Endothelial cell of umbilical vein (primary cell): Measurements from ENCODE around the gene PLPP2. TPM values are rescaled to one million over a fixed set of nuclear protein-coding genes. Genes with fewer than 3 reads are reported as not detected.
A peak's percentile ranks its signal among the peaks of the same experiment; 100 is the strongest.

Source experiments
- BruUV-seq: library from RNA; stranded (reverse); fragments of 400-500 nt; replicated peaks from 2 replicates; lab custom pipeline; 2021; lab: Mats Ljungman, UMichigan
- CTCF ChIA-PET: fragments of 300-600, 350-600 bp; sonication (Branson Sonifier 250); formaldehyde crosslinking; loops from one replicate; lab custom pipeline; 2021; ENCODE audit warnings: antibody characterized with exemption, inconsistent platforms; lab: Charles Lee
- POLR2A ChIA-PET: fragments of 300-600, 350-600 bp; sonication (Branson Sonifier 250); formaldehyde crosslinking; loops from one replicate; lab custom pipeline; 2021; ENCODE audit warnings: antibody characterized with exemption, inconsistent platforms; lab: Charles Lee
- DNase-seq: peaks from one replicate; pipeline ENCODE4 v3.0.0-alpha.2; 2011; ENCODE audit warnings: low read depth, low spot score
- FAIRE-seq: peaks from 2 replicates; lab custom pipeline; 2011; peaks lifted over from hg19 to GRCh38; lab: Jason Lieb, UNC
- H2AFZ ChIP-seq: 2 replicates; pipeline ENCODE4 v1.6.0; 2012; ENCODE audit warnings: low read depth, low read length, control low read depth, inconsistent platforms
- H3K27ac ChIP-seq: 2 replicates; pipeline ENCODE4 v1.5.1; 2011; ENCODE audit warnings: low read depth, mild to moderate bottlenecking, control low read depth, low read length, moderate library complexity; ENCODE audit not compliant: insufficient read depth
- H3K27me3 ChIP-seq, 2 experiments: 2 replicates each; pipeline versions ENCODE4 v1.6.0 to v1.6.1; 2011; ENCODE audit warnings: low read length in 2 of 2, mixed read lengths in 1 of 2; ENCODE audit not compliant: control insufficient read depth in 2 of 2, insufficient read depth in 2 of 2
- H3K36me3 ChIP-seq, 2 experiments: 2 replicates in 1 of 2; 3 replicates in 1 of 2; pipeline ENCODE4 v1.5.1; 2011; ENCODE audit warnings: low read length in 2 of 2, mild to moderate bottlenecking in 1 of 2, moderate library complexity in 1 of 2; ENCODE audit not compliant: control insufficient read depth in 2 of 2, insufficient read depth in 2 of 2; ENCODE audit errors: extremely low read depth in 1 of 2
- H3K4me1 ChIP-seq: 3 replicates; pipeline ENCODE4 v1.5.1; 2011; ENCODE audit warnings: mild to moderate bottlenecking, low read length; ENCODE audit not compliant: control insufficient read depth, insufficient read depth; ENCODE audit errors: extremely low read depth
- H3K4me2 ChIP-seq: 2 replicates; pipeline ENCODE4 v1.6.1; 2011; ENCODE audit warnings: low read length, control low read depth, mixed read lengths; ENCODE audit not compliant: insufficient read depth
- H3K4me3 ChIP-seq, 3 experiments: fragments of 200-600 bp in 1 of 3; sonication (generic), shearing (Covaris generic) in 1 of 3; replicated peaks in 1 of 3; 2 replicates each; pipeline ENCODE4 v1.5.1; 2011 to 2016; ENCODE audit warnings: control low read depth in 3 of 3, low read length in 3 of 3, mild to moderate bottlenecking in 2 of 3, inconsistent platforms in 1 of 3, low read depth in 1 of 3, moderate library complexity in 1 of 3; ENCODE audit not compliant: insufficient read depth in 1 of 3
- H3K79me2 ChIP-seq: 2 replicates; pipeline ENCODE4 v1.6.0; 2012; ENCODE audit warnings: low read length, inconsistent platforms; ENCODE audit not compliant: control insufficient read depth, insufficient read depth
- H3K9ac ChIP-seq: replicated peaks from 2 replicates; pipeline ENCODE3; 2011; ENCODE audit warnings: low read length, control low read depth; ENCODE audit not compliant: insufficient read depth; ENCODE audit errors: extremely low read depth
- H3K9me1 ChIP-seq: replicated peaks from 3 replicates; pipeline ENCODE4 v1.6.0; 2011; ENCODE audit warnings: mild to moderate bottlenecking, low read length; ENCODE audit not compliant: control insufficient read depth, insufficient read depth; ENCODE audit errors: extremely low read depth
- H3K9me3 ChIP-seq: replicated peaks from 2 replicates; pipeline ENCODE4 v1.5.1; 2012; ENCODE audit warnings: low read length, inconsistent platforms; ENCODE audit not compliant: control insufficient read depth, insufficient read depth
- H4K20me1 ChIP-seq: replicated peaks from 2 replicates; pipeline ENCODE3; 2011; ENCODE audit warnings: mild to moderate bottlenecking, low read length; ENCODE audit not compliant: control insufficient read depth, insufficient read depth; ENCODE audit errors: extremely low read depth
- EZH2 ChIP-seq: IDR thresholded peaks from 2 replicates; pipeline ENCODE4 v1.6.1; 2012; ENCODE audit warnings: borderline replicate concordance, low read depth, mild to moderate bottlenecking, moderate library complexity, low read length, inconsistent platforms; ENCODE audit not compliant: severe bottlenecking
- FOS ChIP-seq: IDR thresholded peaks from 2 replicates; pipeline ENCODE4 v1.6.1; 2011; ENCODE audit warnings: mild to moderate bottlenecking, low read length, moderate library complexity, borderline replicate concordance; ENCODE audit not compliant: insufficient read depth
- dilution Hi-C: fragments of 300-500 bp; cut with MboI; formaldehyde crosslinking; loops from one replicate; pipeline ENCODE4 v1.15.0; 2019; ENCODE audit warnings: low sequenced_read_pairs; ENCODE audit not compliant: extremely low pct_ligation_motif_present
- intact Hi-C: fragments of 100-400 bp; cut with micrococcal nuclease; formaldehyde crosslinking; loops from one replicate; pipeline ENCODE4 v1.10.0; 2022
- polyA plus RNA-seq, 4 experiments: library from polyadenylated mRNA; depleted of rRNA in 3 of 4; stranded (reverse) in 3 of 4; unstranded in 1 of 4; fragments of >200 nt; gene quantifications; 2 replicates each; pipeline versions ENCODE4 v1.2.1 to v1.2.3, GENCODE V29; 2011 to 2012; ENCODE audit warnings: missing spikeins in 1 of 4
- total RNA-seq: library from RNA; stranded (reverse); gene quantifications from 2 replicates; pipeline ENCODE4 v1.2.3, GENCODE V29; 2021
- TF ChIP-seq, protein P1 (sequence below), 2 donors: IDR thresholded peaks; 1 replicate in 1 of 2; 2 replicates in 1 of 2; pipeline ENCODE4 v1.5.1; 2011; ENCODE audit warnings: low read length in 2 of 2, mild to moderate bottlenecking in 2 of 2, moderate library complexity in 2 of 2, control low read depth in 1 of 2, inconsistent platforms in 1 of 2, low read depth in 1 of 2; ENCODE audit not compliant: insufficient read depth in 1 of 2; ENCODE audit errors: extremely low read depth in 1 of 2

PLPP2 gene
- total and polyA plus RNA-seq, 2 donors (not counting 3 experiments of a cell fraction or from before 2014, with no cell fraction given) = 27.9 to 34.3 TPM

DNA sequence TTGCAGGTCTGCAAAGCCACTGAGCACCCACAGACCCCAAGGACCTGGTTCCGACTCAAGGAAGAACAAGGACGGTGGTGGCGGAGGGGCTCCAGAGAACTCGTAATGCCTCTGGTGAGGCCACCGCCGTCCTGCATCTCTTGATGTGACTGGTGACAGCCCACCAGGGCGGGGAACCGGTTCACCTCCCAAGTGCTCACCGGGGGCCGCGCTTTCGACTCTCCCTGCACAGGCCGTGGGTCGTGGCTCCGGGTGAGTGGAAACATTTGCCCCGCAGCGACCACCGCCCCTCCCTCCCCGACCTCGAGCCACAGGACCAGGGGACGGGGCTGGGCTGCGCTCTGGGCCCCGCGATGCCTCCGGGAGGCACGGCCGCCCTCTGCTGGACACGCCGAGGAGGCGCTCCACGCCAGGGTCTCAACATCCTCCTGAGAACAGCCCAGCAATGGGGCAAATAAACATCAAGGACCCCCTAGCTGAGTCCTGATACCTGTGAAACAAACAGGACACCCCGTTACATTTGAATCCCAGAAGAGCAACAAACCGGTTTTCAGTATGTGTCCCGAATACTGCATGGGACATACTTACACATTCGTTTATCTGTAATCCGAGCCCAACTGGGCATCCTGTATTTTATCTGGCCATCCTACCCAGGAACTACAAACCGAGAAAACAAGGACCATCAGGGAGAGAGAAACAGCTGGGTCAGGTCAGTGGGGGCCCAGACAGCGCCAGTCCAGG lies 3.9 kb upstream of the PLPP2 start:
- Histone ChIP-seq H3K36me3 (no peaks in the 10 kb centered on the region), H4K20me1 (no peaks in the 10 kb centered on the region), H3K9me1 (no peaks in the 10 kb centered on the region), H2AFZ (no peak overlapping the region), H3K9me3 (no peaks in the 10 kb centered on the region), H3K27me3 (peaks cover 16 to 28% of the 10 kb centered on the region in 2 experiments), H3K4me1 (peaks cover 11% of the 10 kb centered on the region), H3K4me2 (no peak overlapping the region), H3K27ac (no peak overlapping the region), H3K4me3 (no peak overlapping the region), H3K9ac (no peak overlapping the region), H3K79me2 (no peaks in the 10 kb centered on the region)
- TF ChIP-seq, protein P1, sequence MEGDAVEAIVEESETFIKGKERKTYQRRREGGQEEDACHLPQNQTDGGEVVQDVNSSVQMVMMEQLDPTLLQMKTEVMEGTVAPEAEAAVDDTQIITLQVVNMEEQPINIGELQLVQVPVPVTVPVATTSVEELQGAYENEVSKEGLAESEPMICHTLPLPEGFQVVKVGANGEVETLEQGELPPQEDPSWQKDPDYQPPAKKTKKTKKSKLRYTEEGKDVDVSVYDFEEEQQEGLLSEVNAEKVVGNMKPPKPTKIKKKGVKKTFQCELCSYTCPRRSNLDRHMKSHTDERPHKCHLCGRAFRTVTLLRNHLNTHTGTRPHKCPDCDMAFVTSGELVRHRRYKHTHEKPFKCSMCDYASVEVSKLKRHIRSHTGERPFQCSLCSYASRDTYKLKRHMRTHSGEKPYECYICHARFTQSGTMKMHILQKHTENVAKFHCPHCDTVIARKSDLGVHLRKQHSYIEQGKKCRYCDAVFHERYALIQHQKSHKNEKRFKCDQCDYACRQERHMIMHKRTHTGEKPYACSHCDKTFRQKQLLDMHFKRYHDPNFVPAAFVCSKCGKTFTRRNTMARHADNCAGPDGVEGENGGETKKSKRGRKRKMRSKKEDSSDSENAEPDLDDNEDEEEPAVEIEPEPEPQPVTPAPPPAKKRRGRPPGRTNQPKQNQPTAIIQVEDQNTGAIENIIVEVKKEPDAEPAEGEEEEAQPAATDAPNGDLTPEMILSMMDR (IDR thresholded peaks at IDR 0.05; ENCODE audit: extremely low read depth in 1 of 2, insufficient read depth in 1 of 2, low read depth in 1 of 2, low read length in 2 of 2) = peak; percentile 77 to 97
- no peak for TF ChIP-seq FOS
- peak; percentile 58 for TF ChIP-seq EZH2
- POLR2A ChIA-PET = no interaction called here
- CTCF ChIA-PET = interaction anchor here (1.0 to 3.5 kb wide), 4 partner anchors 15 to 211 kb away, joined by 3 to 29 read pairs (median 6); no protein-coding TSS in a partner anchor
- BruUV-seq = no TSS peak
- intact Hi-C loops = loop anchor here (1.0 to 10.0 kb wide), 3 partner anchors 28 to 210 kb away; partner anchors contain the start of genes MIER2 and TPGS1
- dilution Hi-C loops = no loop called here
- FAIRE-seq (peak; percentile 69), DNase-seq (no peak)
